Astrocyte (in vitro differentiated cells and primary cell): Measurements from ENCODE around the gene RAD51B. TPM values are rescaled to one million over a fixed set of nuclear protein-coding genes. Genes with fewer than 3 reads are reported as not detected.
A peak's percentile ranks its signal among the peaks of the same experiment; 100 is the strongest.

Experiments used
- DNase-seq: peaks from one replicate; pipeline ENCODE4 v3.0.0-alpha.2; 2010; ENCODE audit warnings: low read depth
- FAIRE-seq: peaks from 2 replicates; lab custom pipeline; 2011; peaks lifted over from hg19 to GRCh38; lab: Jason Lieb, UNC
- H2AFZ ChIP-seq: 2 replicates; pipeline ENCODE4 v1.6.0; 2012; ENCODE audit warnings: low read depth, low read length, inconsistent platforms
- H3K27ac ChIP-seq: 2 replicates; pipeline ENCODE4 v1.5.1; 2011; ENCODE audit warnings: low read depth, low read length, inconsistent platforms
- H3K27me3 ChIP-seq: 2 replicates; pipeline ENCODE4 v1.6.0; 2011; ENCODE audit warnings: low read length, inconsistent platforms; ENCODE audit not compliant: insufficient read depth
- H3K36me3 ChIP-seq: 2 replicates; pipeline ENCODE4 v1.5.1; 2011; ENCODE audit warnings: low read length, inconsistent platforms; ENCODE audit not compliant: insufficient read depth
- H3K4me1 ChIP-seq: 2 replicates; pipeline ENCODE4 v1.5.1; 2011; ENCODE audit warnings: low read length, inconsistent platforms; ENCODE audit not compliant: insufficient read depth
- H3K4me2 ChIP-seq: 2 replicates; pipeline ENCODE4 v1.6.0; 2012; ENCODE audit warnings: low read length, inconsistent platforms
- H3K4me3 ChIP-seq: 2 replicates; pipeline ENCODE4 v1.5.1; 2011; ENCODE audit warnings: low read depth, mild to moderate bottlenecking, low read length, inconsistent platforms; ENCODE audit not compliant: insufficient read depth
- H3K79me2 ChIP-seq: 2 replicates; pipeline ENCODE4 v1.6.0; 2012; ENCODE audit warnings: mild to moderate bottlenecking, low read length, inconsistent platforms; ENCODE audit not compliant: insufficient read depth
- H3K9ac ChIP-seq: 2 replicates; pipeline ENCODE4 v1.6.0; 2012; ENCODE audit warnings: mild to moderate bottlenecking, low read length, inconsistent platforms
- H3K9me3 ChIP-seq: 2 replicates; pipeline ENCODE4 v1.5.1; 2012; ENCODE audit warnings: low read depth, mild to moderate bottlenecking, low read length, inconsistent platforms; ENCODE audit not compliant: insufficient read depth
- H4K20me1 ChIP-seq: 2 replicates; pipeline ENCODE4 v1.6.0; 2012; ENCODE audit warnings: low read length, inconsistent platforms; ENCODE audit not compliant: insufficient read depth
- H3K27ac Mint-ChIP-seq: one replicate; pipeline ENCODE4 v1.8.0; 2021; ENCODE audit warnings: mild to moderate bottlenecking, mixed read lengths; ENCODE audit not compliant: unreplicated experiment
- H3K27me3 Mint-ChIP-seq: one replicate; pipeline ENCODE4 v1.8.0; 2021; ENCODE audit warnings: low read depth, mixed read lengths; ENCODE audit not compliant: unreplicated experiment
- H3K36me3 Mint-ChIP-seq: one replicate; pipeline ENCODE4 v1.8.0; 2021; ENCODE audit warnings: low read depth, mixed read lengths; ENCODE audit not compliant: unreplicated experiment
- H3K4me1 Mint-ChIP-seq: one replicate; pipeline ENCODE4 v1.8.0; 2021; ENCODE audit warnings: low read depth, mixed read lengths; ENCODE audit not compliant: unreplicated experiment
- H3K4me3 Mint-ChIP-seq: one replicate; pipeline ENCODE4 v1.8.0; 2021; ENCODE audit warnings: mild to moderate bottlenecking, moderate library complexity, mixed read lengths; ENCODE audit not compliant: unreplicated experiment
- H3K9me3 Mint-ChIP-seq: one replicate; pipeline ENCODE4 v1.8.0; 2021; ENCODE audit warnings: mild to moderate bottlenecking, mixed read lengths; ENCODE audit not compliant: unreplicated experiment
- EZH2 ChIP-seq: IDR thresholded peaks from 2 replicates; pipeline ENCODE4 v1.6.1; 2012; ENCODE audit warnings: mild to moderate bottlenecking, low read length, inconsistent platforms; ENCODE audit not compliant: insufficient read depth
- total RNA-seq: library from RNA; stranded (reverse); gene quantifications from 2 replicates; pipeline ENCODE4 v1.2.1, GENCODE V29; 2021
- TF ChIP-seq, protein P1 (sequence below): IDR thresholded peaks from 2 replicates; pipeline ENCODE4 v1.5.1; 2011; ENCODE audit warnings: low read depth, mild to moderate bottlenecking, inconsistent platforms, low read length, moderate library complexity; ENCODE audit not compliant: insufficient read depth

Gene RAD51B
- total RNA-seq, 1 donor from 2014 or later = 10.8 TPM

GRCh38 chr14:68000511-68000910, 180.9 kb downstream of the RAD51B start:
- H3K4me1 Mint-ChIP-seq = peaks cover 19% of the 10 kb centered on the region
- no peak for DNase-seq
- Histone ChIP-seq H3K4me1 (peaks cover 17% of the 10 kb centered on the region), H2AFZ (no peak overlapping the region), H3K27ac (peak overlapping the region; percentile 75), H3K79me2 (no peaks in the 10 kb centered on the region), H3K27me3 (no peaks in the 10 kb centered on the region), H3K36me3 (no peaks in the 10 kb centered on the region), H3K9ac (peak overlapping the region; percentile 15), H3K4me2 (peak overlapping the region; percentile 77), H4K20me1 (no peaks in the 10 kb centered on the region), H3K9me3 (no peaks in the 10 kb centered on the region), H3K4me3 (no peak overlapping the region)
- no peaks in the 10 kb centered on the region for H3K36me3 Mint-ChIP-seq
- FAIRE-seq = no peak
- H3K27ac Mint-ChIP-seq = peak overlapping the region; percentile 87
- H3K9me3 Mint-ChIP-seq = peaks cover 6% of the 10 kb centered on the region
- H3K4me3 Mint-ChIP-seq = no peak overlapping the region
- H3K27me3 Mint-ChIP-seq = no peaks in the 10 kb centered on the region
- no peak for TF ChIP-seq EZH2
- TF ChIP-seq, protein P1, sequence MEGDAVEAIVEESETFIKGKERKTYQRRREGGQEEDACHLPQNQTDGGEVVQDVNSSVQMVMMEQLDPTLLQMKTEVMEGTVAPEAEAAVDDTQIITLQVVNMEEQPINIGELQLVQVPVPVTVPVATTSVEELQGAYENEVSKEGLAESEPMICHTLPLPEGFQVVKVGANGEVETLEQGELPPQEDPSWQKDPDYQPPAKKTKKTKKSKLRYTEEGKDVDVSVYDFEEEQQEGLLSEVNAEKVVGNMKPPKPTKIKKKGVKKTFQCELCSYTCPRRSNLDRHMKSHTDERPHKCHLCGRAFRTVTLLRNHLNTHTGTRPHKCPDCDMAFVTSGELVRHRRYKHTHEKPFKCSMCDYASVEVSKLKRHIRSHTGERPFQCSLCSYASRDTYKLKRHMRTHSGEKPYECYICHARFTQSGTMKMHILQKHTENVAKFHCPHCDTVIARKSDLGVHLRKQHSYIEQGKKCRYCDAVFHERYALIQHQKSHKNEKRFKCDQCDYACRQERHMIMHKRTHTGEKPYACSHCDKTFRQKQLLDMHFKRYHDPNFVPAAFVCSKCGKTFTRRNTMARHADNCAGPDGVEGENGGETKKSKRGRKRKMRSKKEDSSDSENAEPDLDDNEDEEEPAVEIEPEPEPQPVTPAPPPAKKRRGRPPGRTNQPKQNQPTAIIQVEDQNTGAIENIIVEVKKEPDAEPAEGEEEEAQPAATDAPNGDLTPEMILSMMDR = no peak

GRCh38 chr14:68008491-68008890, 188.9 kb downstream of the RAD51B start:
- FAIRE-seq (no peak), DNase-seq (no peak)
- H3K9ac ChIP-seq = no peak overlapping the region
- no peaks in the 10 kb centered on the region for H3K9me3 Mint-ChIP-seq
- H2AFZ ChIP-seq = no peak overlapping the region
- no peaks in the 10 kb centered on the region for H3K36me3 Mint-ChIP-seq
- no peaks in the 10 kb centered on the region for H3K36me3 ChIP-seq
- H4K20me1 ChIP-seq = no peaks in the 10 kb centered on the region
- H3K9me3 ChIP-seq = no peaks in the 10 kb centered on the region
- H3K79me2 ChIP-seq = no peaks in the 10 kb centered on the region
- H3K27ac ChIP-seq = no peak overlapping the region
- H3K4me1 Mint-ChIP-seq = peaks cover 2% of the 10 kb centered on the region
- H3K4me3 Mint-ChIP-seq = no peak overlapping the region
- H3K4me1 ChIP-seq = peaks cover 10% of the 10 kb centered on the region
- H3K27me3 ChIP-seq = no peaks in the 10 kb centered on the region
- no peak overlapping the region for H3K4me3 ChIP-seq
- no peak overlapping the region for H3K4me2 ChIP-seq
- no peaks in the 10 kb centered on the region for H3K27me3 Mint-ChIP-seq
- TF ChIP-seq, protein P1 = no peak
- TF ChIP-seq EZH2 = no peak
- no peak overlapping the region for H3K27ac Mint-ChIP-seq

- H3K9me3 Mint-ChIP-seq = no peaks in the 10 kb centered on the region
- no peaks in the 10 kb centered on the region for H3K36me3 ChIP-seq
- H3K4me3 Mint-ChIP-seq = no peak overlapping the region
- H3K9me3 ChIP-seq = no peaks in the 10 kb centered on the region
- DNase-seq (peak; percentile 95), FAIRE-seq (peak; percentile 13)
- peaks cover 5% of the 10 kb centered on the region for H3K4me1 Mint-ChIP-seq
- no peaks in the 10 kb centered on the region for H3K27me3 Mint-ChIP-seq
- no peaks in the 10 kb centered on the region for H4K20me1 ChIP-seq
- no peak overlapping the region for H3K9ac ChIP-seq
- no peak overlapping the region for H3K4me3 ChIP-seq
- no peak overlapping the region for H3K27ac ChIP-seq
- no peak overlapping the region for H3K27ac Mint-ChIP-seq
- TF ChIP-seq EZH2 = no peak
- H3K4me2 ChIP-seq = peak overlapping the region; percentile 11
- H3K36me3 Mint-ChIP-seq = no peaks in the 10 kb centered on the region
- no peaks in the 10 kb centered on the region for H3K79me2 ChIP-seq
- H3K27me3 ChIP-seq = no peaks in the 10 kb centered on the region
- peaks cover 15% of the 10 kb centered on the region for H3K4me1 ChIP-seq
- no peak overlapping the region for H2AFZ ChIP-seq
These were observed 191.9 kb downstream of the RAD51B start for GRCh38 chr14:68011406-68012028.
